Mesenchymal stem cell (in vitro differentiated cells and primary cell): Measurements from ENCODE around the gene SH3RF2.

Experiments used
- DNase-seq: peaks from one replicate; pipeline ENCODE4 v3.0.0-alpha.2; 2013
- H2AFZ ChIP-seq: one replicate; pipeline ENCODE4 v1.6.1; 2013; ENCODE audit warnings: low read depth, mild to moderate bottlenecking, control low read depth, inconsistent platforms, low read length, moderate library complexity
- H2AK5ac ChIP-seq: 2 replicates; pipeline ENCODE4 v1.6.1; 2013; ENCODE audit warnings: low read length, moderate library complexity, mild to moderate bottlenecking, inconsistent platforms; ENCODE audit not compliant: severe bottlenecking
- H2BK120ac ChIP-seq: one replicate; pipeline ENCODE4 v1.6.1; 2013; ENCODE audit warnings: low read depth, mild to moderate bottlenecking, inconsistent platforms, low read length, moderate library complexity
- H2BK12ac ChIP-seq, 2 experiments: one replicate each; pipeline ENCODE4 v1.6.1; 2013; ENCODE audit warnings: inconsistent platforms in 2 of 2, low read length in 2 of 2, mild to moderate bottlenecking in 2 of 2, moderate library complexity in 2 of 2, control low read depth in 1 of 2
- H2BK15ac ChIP-seq: one replicate; pipeline ENCODE4 v1.6.1; 2013; ENCODE audit warnings: mild to moderate bottlenecking, low read depth, inconsistent platforms; ENCODE audit not compliant: poor library complexity, severe bottlenecking
- H2BK5ac ChIP-seq: 2 replicates; pipeline ENCODE4 v1.6.1; 2013; ENCODE audit warnings: low read depth, mild to moderate bottlenecking, low read length, control low read depth, inconsistent platforms; ENCODE audit not compliant: poor library complexity, severe bottlenecking
- H3K14ac ChIP-seq, 2 experiments: one replicate each; pipeline ENCODE4 v1.6.1; 2013; ENCODE audit warnings: inconsistent platforms in 2 of 2, low read length in 2 of 2, control low read depth in 1 of 2, mild to moderate bottlenecking in 1 of 2, moderate library complexity in 1 of 2
- H3K18ac ChIP-seq, 2 experiments: one replicate each; pipeline ENCODE4 v1.6.1; 2013; ENCODE audit warnings: inconsistent platforms in 2 of 2, low read length in 2 of 2, control low read depth in 1 of 2, low read depth in 1 of 2, mild to moderate bottlenecking in 1 of 2
- H3K23ac ChIP-seq, 2 experiments: one replicate each; pipeline ENCODE4 v1.6.1; 2013; ENCODE audit warnings: inconsistent platforms in 2 of 2, low read length in 2 of 2, mild to moderate bottlenecking in 2 of 2, moderate library complexity in 2 of 2, control low read depth in 1 of 2
- H3K27ac ChIP-seq: 2 replicates; pipeline ENCODE4 v1.5.1; 2013; ENCODE audit warnings: mild to moderate bottlenecking, moderate library complexity, low read length, control low read depth, inconsistent platforms; ENCODE audit not compliant: poor library complexity, severe bottlenecking
- H3K27me3 ChIP-seq, 2 experiments: 2 replicates each; pipeline versions ENCODE4 v1.6.1 to v1.7.0; 2013; ENCODE audit warnings: low read length in 2 of 2, mild to moderate bottlenecking in 2 of 2, moderate library complexity in 2 of 2, control low read depth in 1 of 2, inconsistent platforms in 1 of 2; ENCODE audit not compliant: control insufficient read depth in 1 of 2, insufficient read depth in 1 of 2
- H3K36me3 ChIP-seq, 2 experiments: 2 replicates each; pipeline versions ENCODE4 v1.6.1 to v1.7.0; 2013; ENCODE audit warnings: low read length in 2 of 2, control low read depth in 1 of 2, inconsistent platforms in 1 of 2, low read depth in 1 of 2, mild to moderate bottlenecking in 1 of 2; ENCODE audit not compliant: insufficient read depth in 2 of 2, control insufficient read depth in 1 of 2
- H3K4ac ChIP-seq, 2 experiments: one replicate each; pipeline ENCODE4 v1.6.1; 2013; ENCODE audit warnings: inconsistent platforms in 2 of 2, low read length in 2 of 2, mild to moderate bottlenecking in 2 of 2, moderate library complexity in 2 of 2, control low read depth in 1 of 2, low read depth in 1 of 2
- H3K4me1 ChIP-seq: 2 replicates; pipeline ENCODE4 v1.6.1; 2013; ENCODE audit warnings: low read depth, low read length, control low read depth; ENCODE audit not compliant: control insufficient read depth, insufficient read depth
- H3K4me2 ChIP-seq: 2 replicates; pipeline ENCODE4 v1.6.1; 2013; ENCODE audit warnings: low read length, mild to moderate bottlenecking, inconsistent platforms; ENCODE audit not compliant: poor library complexity, severe bottlenecking
- H3K4me3 ChIP-seq, 2 experiments: 2 replicates each; pipeline versions ENCODE4 v1.5.1 to v1.7.0; 2013; ENCODE audit warnings: low read length in 2 of 2, mild to moderate bottlenecking in 2 of 2, control low read depth in 1 of 2, low read depth in 1 of 2; ENCODE audit not compliant: insufficient read depth in 1 of 2
- H3K79me1 ChIP-seq: replicated peaks from 2 replicates; pipeline ENCODE4 v1.6.1; 2013; ENCODE audit warnings: mild to moderate bottlenecking, control low read depth, low read length, inconsistent platforms; ENCODE audit not compliant: poor library complexity, severe bottlenecking
- H3K9ac ChIP-seq: 2 replicates; pipeline ENCODE4 v1.7.0; 2013; ENCODE audit warnings: mild to moderate bottlenecking, low read length, moderate library complexity
- H3K9me3 ChIP-seq: 2 replicates; pipeline ENCODE4 v1.7.0; 2013; ENCODE audit warnings: mild to moderate bottlenecking, low read length; ENCODE audit not compliant: control insufficient read depth
- H4K8ac ChIP-seq: one replicate; pipeline ENCODE4 v1.6.1; 2013; ENCODE audit warnings: inconsistent platforms, mild to moderate bottlenecking, low read length, moderate library complexity
- H4K91ac ChIP-seq: one replicate; pipeline ENCODE4 v1.6.1; 2013; ENCODE audit warnings: mild to moderate bottlenecking, low read length, inconsistent platforms
- WGBS: methylation state at CpG from one replicate; pipeline ENCODE4 v1.1.7; 2013; ENCODE audit warnings: mixed read lengths; 5-methylcytosine and 5-hydroxymethylcytosine counted together

Gene SH3RF2

DNA sequence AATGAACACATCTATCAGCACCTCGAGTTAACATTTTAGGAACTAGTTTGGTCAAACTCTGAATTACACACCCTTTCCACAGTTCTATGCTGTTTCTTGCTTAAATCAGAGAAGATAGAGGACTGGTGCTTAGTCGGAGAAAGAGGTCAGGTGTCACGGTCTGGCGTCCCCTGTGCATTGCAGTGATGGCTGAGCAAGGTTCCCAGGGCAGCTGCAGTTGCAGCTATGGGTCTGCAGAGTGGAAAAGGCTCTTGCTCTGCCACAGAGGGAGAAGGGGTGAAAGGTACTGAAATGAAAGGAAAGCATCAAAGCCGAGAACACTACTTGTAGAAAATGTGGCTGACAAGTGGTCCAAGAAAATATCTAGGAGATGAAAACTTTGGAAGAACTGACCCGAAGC, 25.2 kb upstream of the SH3RF2 start:
- Histone ChIP-seq H4K91ac (no peak overlapping the region), H3K23ac (no peak overlapping the region), H3K4me3 (no peak overlapping the region), H3K36me3 (no peaks in the 10 kb centered on the region), H3K27me3 (no peaks in the 10 kb centered on the region), H3K4me2 (no peak overlapping the region), H4K8ac (no peak overlapping the region), H3K4ac (no peak overlapping the region), H2BK12ac (no peak overlapping the region), H3K14ac (no peak overlapping the region), H3K79me1 (no peaks in the 10 kb centered on the region), H3K18ac (no peak overlapping the region), H2BK15ac (no peak overlapping the region), H3K27ac (no peak overlapping the region), H3K4me1 (no peaks in the 10 kb centered on the region), H2BK120ac (no peak overlapping the region), H2BK5ac (no peak overlapping the region), H2AK5ac (no peak overlapping the region), H3K9ac (no peak overlapping the region), H2AFZ (no peak overlapping the region), H3K9me3 (no peaks in the 10 kb centered on the region)
- WGBS, result 88% methylated on average over 5 of the region's 6 CpGs
- no peak for DNase-seq

DNA sequence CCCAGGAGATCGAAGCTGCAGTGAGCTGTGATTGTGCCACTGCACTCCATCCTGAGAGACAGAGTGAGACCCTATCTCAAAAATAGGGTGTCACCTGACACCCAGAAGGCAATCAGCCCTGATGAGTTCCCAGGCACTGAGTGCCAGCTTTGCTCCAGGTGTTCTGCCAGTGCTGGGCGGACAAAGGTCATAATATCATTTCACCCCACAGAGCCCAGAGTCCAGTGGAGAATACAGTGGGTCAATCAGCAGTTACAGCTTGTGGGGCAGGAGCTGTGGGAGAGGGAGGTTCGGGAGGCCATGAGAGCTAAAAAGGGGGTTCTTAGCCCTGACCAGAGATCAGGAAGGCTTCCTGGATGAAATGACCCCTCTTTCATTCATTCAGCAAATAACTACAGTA, 24.4 kb upstream of the SH3RF2 start:
- no peak overlapping the region for H3K4me3 ChIP-seq
- no peak overlapping the region for H2AFZ ChIP-seq
- no peak overlapping the region for H2BK15ac ChIP-seq
- H2BK5ac ChIP-seq, result no peak overlapping the region
- no peak overlapping the region for H4K91ac ChIP-seq
- H2BK12ac ChIP-seq, result no peak overlapping the region
- DNase-seq, result no peak
- H3K4me1 ChIP-seq, result no peaks in the 10 kb centered on the region
- no peak overlapping the region for H3K4me2 ChIP-seq
- H3K23ac ChIP-seq, result no peak overlapping the region
- no peak overlapping the region for H3K9ac ChIP-seq
- H3K27me3 ChIP-seq, result no peaks in the 10 kb centered on the region
- H4K8ac ChIP-seq, result no peak overlapping the region
- no peaks in the 10 kb centered on the region for H3K36me3 ChIP-seq
- H3K27ac ChIP-seq, result no peak overlapping the region
- H3K79me1 ChIP-seq, result no peaks in the 10 kb centered on the region
- 91% methylated on average over 1 of the region's 3 CpGs for WGBS
- H3K4ac ChIP-seq, result no peak overlapping the region
- no peak overlapping the region for H3K14ac ChIP-seq
- no peaks in the 10 kb centered on the region for H3K9me3 ChIP-seq
- no peak overlapping the region for H2BK120ac ChIP-seq
- no peak overlapping the region for H2AK5ac ChIP-seq
- H3K18ac ChIP-seq, result no peak overlapping the region

DNA sequence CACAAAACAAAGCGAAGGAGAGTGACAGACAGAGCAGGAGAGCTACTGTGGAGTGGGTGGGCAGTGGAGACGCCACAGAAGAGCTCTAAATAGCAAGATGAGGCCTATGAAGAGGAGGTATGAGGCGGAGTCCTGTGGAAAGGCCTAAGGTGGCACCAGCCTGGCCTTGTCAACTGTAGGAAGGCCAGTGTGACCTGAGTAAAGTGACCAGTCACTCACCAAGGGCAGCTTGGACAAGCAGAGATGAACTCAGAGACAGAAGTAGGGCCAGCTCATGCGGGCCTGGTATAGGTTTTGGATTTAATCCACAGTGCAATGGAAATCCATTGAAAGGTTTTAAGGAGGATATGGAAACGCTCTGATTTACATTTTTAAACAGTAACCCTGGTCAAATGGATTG, 23.8 kb upstream of the SH3RF2 start:
- Histone ChIP-seq H3K4me2 (no peak overlapping the region), H2BK5ac (no peak overlapping the region), H3K4me1 (no peaks in the 10 kb centered on the region), H2AK5ac (no peak overlapping the region), H2AFZ (no peak overlapping the region), H3K9ac (no peak overlapping the region), H4K91ac (no peak overlapping the region), H3K27me3 (no peaks in the 10 kb centered on the region), H3K23ac (no peak overlapping the region), H3K14ac (no peak overlapping the region), H2BK12ac (no peak overlapping the region), H4K8ac (no peak overlapping the region), H3K27ac (no peak overlapping the region), H3K9me3 (no peaks in the 10 kb centered on the region), H3K79me1 (no peaks in the 10 kb centered on the region), H3K18ac (no peak overlapping the region), H3K4ac (no peak overlapping the region), H2BK120ac (no peak overlapping the region), H2BK15ac (no peak overlapping the region), H3K36me3 (no peaks in the 10 kb centered on the region), H3K4me3 (no peak overlapping the region)
- WGBS, result 91% methylated on average over 4 of the region's 5 CpGs
- DNase-seq, result no peak

DNA sequence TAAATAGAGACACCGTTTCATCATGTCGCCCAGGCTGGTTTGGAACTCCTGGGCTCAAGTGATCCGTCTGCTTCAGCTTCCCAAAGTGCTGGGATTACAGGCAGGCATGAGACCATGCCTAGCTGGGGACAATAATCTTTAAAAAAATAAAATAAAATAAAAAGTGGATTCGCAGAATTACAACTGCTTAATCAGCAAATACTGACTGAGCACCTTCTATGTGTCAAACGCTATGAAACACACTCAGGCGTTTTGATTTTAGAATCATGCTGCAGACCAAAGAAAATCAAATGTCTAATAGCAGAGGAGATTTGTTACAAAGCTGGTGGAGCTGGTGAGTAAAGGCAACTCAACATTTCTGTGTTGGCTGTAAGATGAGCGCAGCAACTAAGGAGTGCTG, 22.7 kb upstream of the SH3RF2 start:
- H3K9ac ChIP-seq, result no peak overlapping the region
- H3K27me3 ChIP-seq, result peaks cover 0 to under 1% of the 10 kb centered on the region in 2 experiments
- H2BK12ac ChIP-seq, result no peak overlapping the region
- H2BK15ac ChIP-seq, result no peak overlapping the region
- no peak overlapping the region for H3K4me3 ChIP-seq
- H3K9me3 ChIP-seq, result no peaks in the 10 kb centered on the region
- DNase-seq, result no peak
- no peak overlapping the region for H3K27ac ChIP-seq
- H3K79me1 ChIP-seq, result no peaks in the 10 kb centered on the region
- no peak overlapping the region for H2BK120ac ChIP-seq
- WGBS, result 100% methylated on average over 6 of the region's 7 CpGs
- H3K36me3 ChIP-seq, result no peaks in the 10 kb centered on the region
- no peak overlapping the region for H3K4ac ChIP-seq
- H4K8ac ChIP-seq, result no peak overlapping the region
- no peak overlapping the region for H4K91ac ChIP-seq
- H3K14ac ChIP-seq, result no peak overlapping the region
- no peak overlapping the region for H2BK5ac ChIP-seq
- H3K4me1 ChIP-seq, result no peaks in the 10 kb centered on the region
- H3K4me2 ChIP-seq, result no peak overlapping the region
- no peak overlapping the region for H2AFZ ChIP-seq
- H3K23ac ChIP-seq, result no peak overlapping the region
- no peak overlapping the region for H2AK5ac ChIP-seq
- H3K18ac ChIP-seq, result no peak overlapping the region
